NCI-H146 treated with DMSO at 0.1 percent for 48 hours (cell line): ENCODE measurements around the gene INPP5D.
"Not testable (repeated sequence)": the region's sequence is repeated elsewhere in the genome, so short reads cannot be mapped to it uniquely, and the experiment has no call there.

Experiments used
- DNase-seq: peaks from one replicate; lab custom pipeline; 2025; ENCODE audit not compliant: unreplicated experiment; lab: John Stamatoyannopoulos, UW

Gene INPP5D

DNA sequence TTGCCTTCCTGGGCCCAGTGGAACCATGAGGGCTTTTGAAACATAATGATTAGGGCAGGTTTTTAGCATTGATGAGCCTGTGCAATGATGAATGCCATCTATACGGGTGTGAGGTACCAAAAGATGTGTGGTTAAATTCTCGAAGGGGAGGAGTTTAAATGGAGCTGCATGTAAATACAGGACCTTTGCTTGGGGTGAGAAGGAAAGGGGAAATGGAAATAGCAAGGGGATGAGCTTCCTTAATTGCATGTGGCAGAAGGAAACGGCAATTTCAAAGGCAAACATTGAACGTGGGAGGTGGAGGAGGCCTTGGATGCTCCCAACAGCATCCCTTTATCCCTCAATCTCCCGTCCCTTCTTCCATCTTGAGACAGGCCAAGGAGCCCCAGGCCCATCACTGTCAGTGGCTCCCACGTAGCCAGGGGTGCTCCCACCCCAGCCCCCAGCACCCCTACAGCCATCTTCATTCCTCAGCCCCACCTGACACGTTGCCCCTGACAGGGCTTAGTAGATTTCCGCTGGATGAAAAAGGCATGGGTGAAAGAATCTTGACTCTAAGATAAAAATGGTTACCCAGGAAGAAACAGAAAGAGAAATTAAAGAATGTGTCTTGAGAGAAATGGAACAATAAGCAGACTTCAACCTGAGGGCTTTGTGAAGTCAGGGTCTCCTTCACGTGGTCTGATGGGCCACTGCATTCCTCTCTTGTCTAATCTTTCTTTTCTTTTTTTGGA is 32.5 kb downstream of the INPP5D start:
- DNase-seq: no peak

DNA sequence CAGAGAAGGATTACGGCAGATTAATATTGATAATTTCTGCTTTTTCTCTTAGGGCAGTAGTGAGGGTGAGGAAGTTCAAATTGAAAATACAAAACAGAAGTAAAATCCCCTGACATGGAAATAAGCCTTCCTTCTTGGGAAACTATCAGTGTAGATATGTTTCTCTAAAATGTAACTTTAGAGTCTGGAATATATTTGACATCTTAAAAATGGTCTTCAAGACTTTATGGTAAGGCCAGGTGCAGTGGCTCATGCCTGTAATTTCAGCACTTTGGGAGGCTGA is 33.0 kb downstream of the INPP5D start:
- DNase-seq: no peak

DNA sequence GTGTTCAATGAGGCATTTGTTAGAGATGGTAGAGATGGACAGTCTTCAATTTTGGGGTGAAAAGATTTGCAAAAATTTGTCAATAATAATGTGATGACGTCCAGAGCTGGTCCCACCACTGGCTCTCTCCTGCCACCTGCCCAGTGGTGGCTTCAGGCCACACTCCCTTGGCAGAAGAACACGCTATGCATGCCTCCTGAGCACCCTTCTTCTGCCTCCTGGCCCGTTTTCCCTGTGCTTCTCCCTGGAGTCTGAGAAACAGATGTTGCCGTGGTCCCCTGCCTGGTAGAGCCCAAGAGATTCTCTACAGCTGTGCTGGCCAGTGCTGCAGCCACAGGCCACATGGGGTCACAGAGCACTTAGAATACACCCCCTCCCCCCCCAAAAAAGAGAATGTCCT is 33.6 kb downstream of the INPP5D start:
- DNase-seq: no peak

DNA sequence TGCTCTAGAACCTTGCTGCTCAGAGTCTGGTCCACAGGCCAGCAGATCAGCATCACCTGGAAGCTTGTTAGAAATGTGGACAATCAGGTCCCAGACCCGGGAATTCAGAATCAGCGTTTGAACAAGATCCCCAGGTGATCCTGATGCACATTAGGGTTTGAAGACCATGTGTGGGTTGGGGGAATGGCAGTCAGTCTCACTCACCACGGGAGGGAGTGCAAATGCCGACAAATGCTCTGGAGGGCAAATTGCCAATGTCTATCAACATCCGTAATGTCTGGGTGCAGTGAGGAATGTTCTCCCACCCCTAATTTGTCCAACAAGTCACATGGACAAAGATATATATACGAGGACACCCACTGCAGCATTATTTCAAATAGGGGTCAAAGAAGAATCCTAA is 34.5 kb downstream of the INPP5D start:
- no peak for DNase-seq

DNA sequence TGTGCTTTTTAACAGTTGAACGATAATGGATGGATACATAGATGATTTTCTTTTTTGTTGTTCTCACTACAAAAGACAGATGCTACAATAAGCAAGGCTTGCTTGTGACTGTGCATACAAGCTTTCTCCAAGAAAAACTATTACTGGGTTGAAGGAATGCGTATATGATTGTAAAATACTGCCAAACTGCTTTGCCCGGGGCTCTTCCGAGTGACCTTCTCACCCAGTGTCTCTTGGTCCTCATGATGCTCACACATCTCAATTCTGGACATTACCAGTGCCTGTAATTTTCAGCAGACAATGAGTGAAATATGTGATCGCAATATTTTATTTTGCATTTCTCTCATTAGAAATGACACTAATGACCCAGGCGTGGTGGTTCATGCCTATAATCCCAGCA is 35.9 kb downstream of the INPP5D start:
- no peak for DNase-seq

DNA sequence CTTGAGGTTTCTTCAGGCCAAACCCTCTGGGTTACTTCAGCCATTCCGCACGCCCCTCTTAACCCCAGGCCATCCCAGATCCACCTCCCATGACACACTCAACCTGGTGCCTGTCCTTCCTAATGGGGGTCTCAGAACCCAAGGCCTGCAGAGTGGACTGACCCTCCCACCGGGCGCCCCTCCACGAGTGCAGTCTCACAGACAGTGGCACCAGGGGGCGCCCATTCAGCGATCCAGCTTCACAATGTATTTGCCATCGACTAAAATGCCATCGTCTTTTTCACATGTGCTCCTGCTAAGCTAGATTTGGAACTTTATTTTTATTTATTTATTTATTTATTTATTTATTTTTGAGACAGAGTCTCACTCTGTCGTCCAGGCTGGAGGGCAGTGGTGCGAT is 38.5 kb downstream of the INPP5D start:
- DNase-seq: no peak

DNA sequence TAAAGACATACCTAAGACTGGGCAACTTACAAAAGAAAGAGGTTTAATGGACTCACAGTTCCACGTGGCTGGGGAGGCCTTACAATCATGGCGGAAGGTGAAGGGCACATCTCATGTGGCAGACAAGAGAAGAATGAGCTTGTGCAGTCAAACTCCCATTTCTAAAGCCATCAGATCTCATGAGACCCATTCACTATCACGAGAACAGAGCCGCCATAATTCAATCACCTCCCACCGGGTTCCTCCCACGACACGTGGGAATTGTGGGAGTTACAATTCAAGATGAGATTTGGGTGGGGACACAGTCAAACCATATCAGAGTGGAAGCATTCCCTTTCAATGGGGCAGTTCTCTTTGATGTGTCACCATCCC is 39.7 kb downstream of the INPP5D start:
- not testable (repeated sequence) for DNase-seq

DNA sequence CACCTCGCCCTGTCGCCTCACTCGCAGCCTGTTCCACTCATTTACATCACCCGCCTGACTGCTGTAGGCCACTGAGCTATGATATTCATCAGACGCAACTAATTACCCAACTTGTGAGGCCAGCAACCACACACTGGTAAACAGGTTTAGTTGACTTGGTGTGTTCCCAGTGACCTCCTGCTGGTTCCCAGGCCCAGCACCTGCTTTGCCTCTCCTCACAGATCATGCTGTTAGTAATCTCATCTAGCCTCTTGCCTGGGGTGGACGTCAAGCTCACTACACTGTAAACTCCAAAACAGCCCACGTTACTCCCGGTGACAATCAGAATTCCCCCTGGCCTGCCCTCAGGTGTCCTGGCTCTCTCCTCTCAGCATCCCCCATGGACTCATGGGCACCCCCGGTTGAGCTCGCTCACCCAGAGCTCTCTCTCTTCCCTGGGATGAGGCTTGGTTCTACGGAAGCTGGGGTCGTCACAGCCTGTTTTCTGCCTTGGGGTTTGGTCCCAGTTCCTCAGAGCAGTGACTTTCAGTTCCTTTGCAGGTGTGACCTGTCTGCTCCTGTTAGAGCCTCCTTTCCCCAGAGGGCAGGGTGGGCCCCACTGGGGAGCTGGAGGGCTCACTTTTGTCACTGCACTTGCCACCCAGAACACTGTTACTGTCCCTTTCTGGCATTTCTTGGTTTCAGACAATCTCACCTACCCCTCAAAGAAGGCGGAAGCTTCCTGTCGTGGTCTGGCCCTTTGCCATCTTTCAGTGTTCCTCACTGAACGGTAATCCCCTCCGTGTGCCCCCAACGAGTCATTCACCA is 40.3 kb downstream of the INPP5D start:
- no peak for DNase-seq

DNA sequence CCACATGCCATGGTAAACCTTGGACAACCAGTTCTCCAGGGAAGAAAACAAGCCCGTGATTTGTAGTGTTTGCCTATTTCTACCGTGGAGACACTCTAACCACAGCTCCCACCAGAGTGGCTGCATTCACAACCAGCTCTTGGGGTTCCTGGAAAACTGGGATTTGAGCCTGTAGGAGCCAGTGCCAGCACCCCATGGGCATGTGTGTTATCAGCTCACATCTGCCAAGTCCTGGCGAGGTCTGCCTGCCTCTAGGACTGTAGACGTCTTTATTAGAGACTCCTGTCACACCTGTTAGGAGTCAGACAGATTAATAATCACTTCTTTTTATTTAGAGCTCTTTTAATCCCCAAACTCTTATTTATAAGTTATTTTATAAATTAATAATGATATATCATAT is 41.0 kb downstream of the INPP5D start:
- DNase-seq: no peak

DNA sequence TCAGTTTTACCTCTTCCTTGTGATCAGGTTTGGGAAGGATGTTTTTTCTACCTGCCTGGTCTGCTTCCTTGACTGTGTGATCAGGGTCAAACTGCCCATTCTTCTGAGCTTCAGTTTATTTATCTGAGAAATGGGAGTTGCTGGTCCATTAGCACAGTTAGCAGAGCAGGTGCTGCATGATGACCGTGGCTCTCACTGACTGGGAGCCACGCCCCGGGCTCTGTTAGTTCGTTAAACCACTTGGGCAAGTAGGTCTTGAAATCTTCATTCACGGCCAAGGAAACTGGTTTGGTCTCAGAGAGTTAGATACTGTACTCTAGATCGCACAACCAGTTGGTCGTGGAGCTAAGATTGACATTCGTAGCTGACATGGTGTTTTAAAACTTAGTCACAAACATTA is 41.7 kb downstream of the INPP5D start:
- no peak for DNase-seq

DNA sequence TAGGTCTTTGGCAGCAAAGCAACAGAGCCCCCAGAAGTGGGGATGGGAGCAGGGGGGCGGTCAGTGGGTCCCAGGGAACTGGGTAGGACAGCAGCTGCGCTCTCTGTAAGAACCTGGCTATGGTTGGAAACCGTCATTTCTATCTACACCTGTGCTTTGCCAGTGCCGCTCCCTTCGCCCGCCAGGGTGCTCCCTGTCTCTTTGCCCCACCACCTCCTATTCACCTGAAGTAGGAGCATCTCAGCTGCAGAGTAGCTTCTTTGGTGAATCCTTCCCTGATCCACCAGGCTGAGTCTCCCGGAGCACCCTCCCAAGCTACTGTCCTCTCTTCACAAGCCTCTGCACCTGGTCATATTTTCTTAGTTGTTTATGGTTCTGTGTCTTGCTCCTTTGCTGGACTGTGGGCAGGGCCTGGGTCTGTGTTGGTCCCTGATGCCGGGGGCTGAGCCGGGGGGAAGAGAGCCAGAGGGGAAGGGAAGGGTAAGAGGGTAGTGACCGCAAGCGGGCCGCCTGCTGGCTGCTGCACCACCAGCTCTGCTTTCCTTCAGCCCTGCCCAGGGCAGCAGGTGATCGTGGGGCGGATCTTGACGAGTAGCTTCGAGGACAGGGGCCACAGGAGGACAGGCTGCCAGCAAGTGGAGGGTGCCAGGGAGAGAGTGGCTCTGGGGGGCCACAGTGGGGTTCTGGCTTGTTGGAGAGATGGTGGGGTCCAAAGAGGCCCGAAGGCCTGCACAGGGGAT is 45.2 kb downstream of the INPP5D start:
- DNase-seq: no peak

DNA sequence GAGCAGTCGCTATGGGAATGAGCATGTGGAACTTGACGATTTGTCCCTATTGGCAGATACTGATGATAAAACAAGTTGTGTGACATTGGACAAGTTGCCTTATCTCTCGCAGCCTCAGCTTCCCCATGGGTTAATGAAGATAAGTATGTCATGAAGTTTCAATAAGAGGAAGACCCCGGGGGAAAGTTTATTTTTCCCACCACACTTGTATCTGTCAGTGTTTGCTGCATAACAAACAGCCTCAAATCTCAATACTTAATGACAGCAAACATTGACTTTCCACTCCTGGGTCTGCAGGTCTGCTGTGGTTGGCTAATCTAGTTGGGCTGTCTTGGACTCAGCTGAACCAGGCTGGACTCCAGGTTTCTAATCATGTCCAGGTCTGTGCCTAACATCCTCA is 45.8 kb downstream of the INPP5D start:
- DNase-seq: no peak

DNA sequence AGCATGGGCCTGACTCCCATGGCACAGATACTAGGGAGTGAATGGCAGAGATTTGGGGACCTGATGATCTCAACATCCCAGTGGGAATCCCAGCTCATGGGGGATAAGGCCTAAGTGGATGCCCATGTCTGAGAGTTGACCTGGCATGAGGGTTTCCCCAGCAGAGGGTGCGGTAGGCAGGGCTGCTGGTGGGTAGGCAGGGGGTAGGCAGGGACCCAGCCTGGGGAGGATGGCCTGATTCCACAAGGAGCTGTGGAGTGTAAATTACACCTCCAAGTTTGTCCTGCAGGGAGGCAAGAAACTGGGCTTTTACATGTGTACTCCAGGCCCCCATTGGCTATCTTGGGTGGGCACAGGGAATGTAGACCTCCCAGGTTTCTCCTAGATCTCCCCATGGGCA is 46.9 kb downstream of the INPP5D start:
- no peak for DNase-seq

DNA sequence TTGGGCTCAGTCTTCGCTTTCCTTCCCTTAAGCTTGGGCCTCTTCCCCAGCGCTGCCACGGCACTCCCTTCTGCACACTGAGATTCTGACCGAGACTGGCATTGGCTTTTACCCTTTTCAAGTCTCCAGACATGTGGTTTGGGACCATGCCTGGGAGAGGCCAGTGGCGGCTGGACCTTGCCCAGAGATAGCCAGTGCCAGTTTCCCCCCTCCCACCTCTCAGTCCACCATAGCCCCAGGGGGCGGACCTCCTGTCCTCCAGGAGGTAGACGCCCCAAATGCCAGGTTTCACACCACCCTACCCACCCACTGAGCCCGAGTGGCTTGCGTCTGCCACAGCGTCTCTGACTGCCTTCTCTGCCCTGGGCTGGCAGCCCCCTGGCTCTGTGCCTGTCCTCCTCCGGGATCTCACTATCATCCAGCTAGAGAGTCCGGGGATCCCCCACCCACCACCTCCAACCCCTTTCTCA is 47.7 kb downstream of the INPP5D start:
- DNase-seq: no peak

DNA sequence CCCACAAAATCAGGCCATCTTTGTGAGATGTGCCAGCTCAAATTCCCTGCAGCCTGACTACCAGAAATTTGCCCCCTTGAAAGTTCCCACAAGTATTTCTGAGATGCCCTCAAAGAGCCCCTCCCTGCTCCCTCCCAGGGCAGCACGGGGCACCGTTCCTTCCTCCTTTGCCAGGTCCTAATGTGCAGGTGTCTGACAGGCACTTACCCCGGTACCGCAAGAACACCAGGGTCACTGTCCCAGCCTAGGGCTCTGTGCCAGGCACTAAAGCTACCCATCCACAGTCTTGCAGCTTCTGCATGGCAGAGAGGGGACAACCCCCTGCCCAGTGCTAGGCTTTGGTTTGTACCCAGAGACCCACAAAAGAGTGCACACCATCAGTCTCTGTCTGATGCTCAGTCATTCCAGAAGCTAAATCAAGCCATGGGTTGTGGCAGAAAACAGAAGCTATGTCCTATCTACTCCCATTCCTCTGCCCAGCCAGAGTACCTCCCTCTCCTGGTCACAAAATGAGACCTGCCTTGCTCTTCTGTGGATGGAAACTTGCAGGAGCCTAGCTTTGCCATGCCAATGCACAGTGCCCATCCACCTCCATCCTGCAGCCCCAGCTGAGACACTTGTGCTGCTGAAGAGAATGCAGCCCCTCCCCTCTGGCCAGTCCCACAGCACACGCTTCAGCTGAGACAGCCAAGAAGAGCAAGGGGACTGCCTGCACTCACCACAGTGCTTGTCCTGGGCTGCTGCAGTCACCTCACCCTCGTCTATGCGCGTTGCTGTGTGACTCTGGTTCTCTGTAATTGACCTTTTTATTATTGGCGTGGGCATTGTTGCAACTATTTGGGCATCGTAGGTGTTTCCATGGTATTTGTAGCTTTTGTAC is 48.7 kb downstream of the INPP5D start:
- no peak for DNase-seq

DNA sequence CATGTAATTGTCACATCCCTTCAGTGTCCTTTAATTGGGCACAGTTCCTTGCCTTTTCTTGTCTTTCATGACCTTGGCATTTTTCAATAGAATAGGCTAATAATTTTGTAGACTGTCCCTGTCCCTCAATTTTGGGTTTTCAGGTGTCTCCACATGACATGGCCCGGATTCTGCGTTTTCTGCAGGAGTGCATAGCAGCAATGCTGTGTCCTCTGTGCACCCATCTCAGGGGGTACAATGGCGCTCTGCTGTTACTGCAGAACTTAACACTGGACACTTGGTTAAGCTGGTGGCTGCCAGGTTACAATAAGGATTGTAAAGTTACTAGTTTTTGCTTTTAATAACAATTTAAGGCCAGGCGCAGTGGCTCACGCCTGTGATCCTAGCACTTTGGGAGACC is 51.3 kb downstream of the INPP5D start:
- no peak for DNase-seq

DNA sequence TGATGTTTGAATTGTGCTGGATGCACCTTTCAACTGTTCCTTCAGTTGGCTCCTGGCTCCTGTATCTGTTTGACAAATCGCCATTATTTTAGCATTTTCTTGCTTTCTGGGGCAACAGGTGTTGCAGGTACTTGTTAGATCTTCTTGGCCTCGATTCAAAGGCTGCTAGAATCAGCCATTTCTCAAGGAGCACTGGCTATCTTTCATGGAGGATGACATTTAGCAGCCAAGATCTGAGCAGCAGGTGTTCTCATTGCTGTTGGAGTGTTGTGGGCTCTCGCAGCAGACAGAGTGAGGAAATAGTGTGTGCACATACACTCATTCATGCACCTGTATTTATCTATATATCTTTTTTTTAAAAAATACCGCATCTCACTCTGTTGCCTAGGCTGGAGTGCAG is 52.2 kb downstream of the INPP5D start:
- no peak for DNase-seq

DNA sequence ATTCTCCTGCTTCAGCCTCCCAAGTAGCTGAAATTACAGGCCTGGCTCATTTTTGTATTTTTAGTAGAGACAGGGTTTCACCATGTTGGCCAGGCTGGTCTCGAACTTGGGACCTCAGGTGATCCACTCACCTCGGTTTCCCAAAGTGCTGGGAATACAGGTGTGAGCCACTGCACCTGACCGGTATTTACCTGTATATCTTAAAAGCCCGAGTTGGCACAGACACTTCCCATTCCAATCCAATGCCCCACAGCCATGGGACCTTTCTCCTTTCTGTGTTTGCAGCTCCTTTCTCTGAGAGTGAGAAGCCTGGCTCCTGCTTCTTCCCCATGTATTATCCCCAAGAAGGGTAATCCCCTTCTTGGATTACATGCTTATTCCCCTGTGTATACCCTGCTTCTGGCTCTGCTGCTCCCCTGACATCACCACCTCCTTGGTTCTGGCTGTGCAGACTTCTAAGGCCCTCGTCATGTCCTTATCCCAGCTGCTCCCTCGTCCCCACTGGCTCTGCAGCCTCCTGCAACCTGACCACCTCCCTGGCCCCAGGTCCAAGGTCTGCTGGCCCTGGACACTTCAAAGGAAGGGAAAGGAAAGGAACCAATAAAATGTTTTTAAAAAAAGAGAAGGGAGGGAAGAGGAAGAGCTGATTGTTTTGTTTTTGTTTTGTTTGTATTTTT is 52.8 kb downstream of the INPP5D start:
- DNase-seq: no peak

DNA sequence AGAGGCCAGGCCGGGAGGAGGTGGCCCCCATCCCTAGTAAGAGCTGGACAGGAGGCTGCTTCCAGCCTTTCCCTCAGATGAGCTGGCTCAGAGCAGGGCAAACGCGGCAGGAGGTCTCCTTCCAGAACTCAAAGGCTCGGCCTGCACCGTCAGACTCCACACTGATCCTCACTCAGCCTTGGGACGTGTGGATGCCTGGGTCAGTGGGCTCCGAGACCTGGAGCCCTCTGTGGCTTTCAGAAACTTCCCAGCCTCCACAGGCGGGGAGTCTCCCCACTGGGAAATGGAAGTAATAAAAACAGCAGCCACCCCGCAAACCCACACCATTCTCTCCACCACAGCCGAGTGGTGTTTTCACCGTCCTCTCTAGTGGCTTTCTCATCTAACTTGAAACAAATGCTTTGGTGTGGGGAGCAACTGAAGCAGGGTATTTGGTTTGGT is 54.3 kb downstream of the INPP5D start:
- DNase-seq: no peak

DNA sequence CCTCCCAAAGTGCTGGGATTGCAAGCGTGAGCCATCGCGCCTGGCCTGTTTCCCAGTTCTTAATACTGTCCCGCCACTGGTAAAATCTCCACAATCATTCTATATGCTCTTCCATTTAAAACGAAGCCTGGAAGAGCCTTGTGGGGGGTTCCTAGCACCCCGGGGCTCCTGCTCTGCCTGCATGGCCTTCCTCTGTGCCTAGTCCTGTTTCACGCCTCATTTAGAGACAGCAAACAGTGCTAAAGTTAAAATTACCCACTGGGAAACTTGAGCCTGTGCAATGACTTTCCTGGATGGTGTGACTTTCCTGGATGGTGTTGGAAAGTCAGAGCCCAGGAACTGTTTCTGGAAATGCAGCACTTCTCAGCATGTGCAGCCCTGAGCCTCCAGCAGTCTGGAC is 55.0 kb downstream of the INPP5D start:
- DNase-seq: no peak

DNA sequence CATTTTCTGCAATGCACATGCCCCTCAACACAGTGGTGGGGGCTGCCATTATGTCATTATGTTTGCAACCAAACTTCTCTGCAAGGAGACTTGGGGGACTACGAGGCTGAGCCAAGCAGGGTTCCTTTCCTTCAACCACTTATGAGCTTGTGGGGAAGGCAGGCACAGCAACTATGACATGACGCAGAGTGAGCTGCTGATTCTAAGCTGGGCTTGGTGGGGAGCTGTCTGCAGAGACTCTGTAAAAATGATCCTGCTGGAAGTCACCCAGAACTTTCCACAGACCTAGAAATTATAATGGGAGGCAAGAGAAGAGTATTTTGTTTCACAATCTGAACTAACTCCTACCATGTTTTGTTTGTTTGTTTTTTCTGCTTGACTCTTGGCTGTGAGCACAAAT is 55.6 kb downstream of the INPP5D start:
- DNase-seq: no peak
